ENCODE measurements around the gene CTAG2. TPM values are rescaled to one million over a fixed set of nuclear protein-coding genes. Genes with fewer than 3 reads are reported as not detected.
"Not testable (repeated sequence)": the region's sequence is repeated elsewhere in the genome, so short reads cannot be mapped to it uniquely, and the experiment has no call there.

The CTAG2 gene
- total RNA-seq: not detected
- long read RNA-seq: 0 reads

- DNase-seq (ENCODE audit: low spot score); intact Hi-C loops (cut with DNase I): not testable (repeated sequence)
Measured at GRCh38 chrX:154653413-154653812, at the start of gene CTAG2. Gene CTAG2, minus strand, starts transcription at chrX:154653579. Its CDS starts 64 bp downstream, at chrX:154653515.

- no peak for DNase-seq (ENCODE audit: low spot score)
- intact Hi-C loops (cut with DNase I): no loop called here
Measured at GRCh38 chrX:154698630-154699248, 45.4 kb upstream of the CTAG2 start.

- intact Hi-C loops (cut with DNase I): no loop called here
- DNase-seq (ENCODE audit: low spot score): no peak
Measured at GRCh38 chrX:154696676-154697045, 43.3 kb upstream of the CTAG2 start.

GRCh38 chrX:154695911-154696675, 42.7 kb upstream of the CTAG2 start:
- DNase-seq (ENCODE audit: low spot score): no peak
- intact Hi-C loops (cut with DNase I): no loop called here

- intact Hi-C loops (cut with DNase I): no loop called here
- no peak for DNase-seq (ENCODE audit: low spot score)
Measured at GRCh38 chrX:154693394-154693793, 40.0 kb upstream of the CTAG2 start.

- DNase-seq (ENCODE audit: low spot score); intact Hi-C loops (cut with DNase I): not testable (repeated sequence)
Measured at GRCh38 chrX:154690438-154690837, 37.1 kb upstream of the CTAG2 start.

GRCh38 chrX:154672084-154672483, 18.7 kb upstream of the CTAG2 start:
- intact Hi-C loops (cut with DNase I); DNase-seq (ENCODE audit: low spot score): not testable (repeated sequence)

- DNase-seq (ENCODE audit: low spot score); intact Hi-C loops (cut with DNase I): not testable (repeated sequence)
Measured at GRCh38 chrX:154670848-154671247, 17.5 kb upstream of the CTAG2 start.

- no peak for DNase-seq (ENCODE audit: low spot score)
- intact Hi-C loops (cut with DNase I): no loop called here
Measured at GRCh38 chrX:154661899-154662298, 8.5 kb upstream of the CTAG2 start.

GRCh38 chrX:154661170-154661569, 7.8 kb upstream of the CTAG2 start:
- DNase-seq (ENCODE audit: low spot score): no peak
- intact Hi-C loops (cut with DNase I): no loop called here

GRCh38 chrX:154660541-154660940, 7.2 kb upstream of the CTAG2 start:
- intact Hi-C loops (cut with DNase I): no loop called here
- DNase-seq (ENCODE audit: low spot score): no peak

GRCh38 chrX:154658957-154659356, 5.6 kb upstream of the CTAG2 start:
- intact Hi-C loops (cut with DNase I): no loop called here
- no peak for DNase-seq (ENCODE audit: low spot score)

- DNase-seq (ENCODE audit: low spot score): no peak
- intact Hi-C loops (cut with DNase I): no loop called here
Measured at GRCh38 chrX:154658187-154658586, 4.8 kb upstream of the CTAG2 start.

GRCh38 chrX:154657226-154657805, 3.9 kb upstream of the CTAG2 start:
- no peak for DNase-seq (ENCODE audit: low spot score)
- intact Hi-C loops (cut with DNase I): no loop called here

GRCh38 chrX:154655786-154656185, 2.4 kb upstream of the CTAG2 start:
- intact Hi-C loops (cut with DNase I): no loop called here
- DNase-seq (ENCODE audit: low spot score): no peak

- intact Hi-C loops (cut with DNase I): no loop called here
- DNase-seq (ENCODE audit: low spot score): no peak
Measured at GRCh38 chrX:154655346-154655745, 2.0 kb upstream of the CTAG2 start.

GRCh38 chrX:154654925-154655324, 1.5 kb upstream of the CTAG2 start:
- intact Hi-C loops (cut with DNase I): no loop called here
- DNase-seq (ENCODE audit: low spot score): no peak

- intact Hi-C loops (cut with DNase I): no loop called here
- no peak for DNase-seq (ENCODE audit: low spot score)
Measured at GRCh38 chrX:154654372-154654771, 993 bp upstream of the CTAG2 start.

GRCh38 chrX:154653048-154653401, 354 bp downstream of the CTAG2 start:
- DNase-seq (ENCODE audit: low spot score): no peak

GRCh38 chrX:154652311-154653047, 900 bp downstream of the CTAG2 start:
- no peak for DNase-seq (ENCODE audit: low spot score)
- intact Hi-C loops (cut with DNase I): no loop called here

More at GRCh38 chrX:154653048-154653401, 354 bp downstream of the CTAG2 start:
- intact Hi-C loops (cut with DNase I): no loop called here

GRCh38 chrX:154650221-154650510, 3.2 kb downstream of the CTAG2 start:
- intact Hi-C loops (cut with DNase I): no loop called here
- DNase-seq (ENCODE audit: low spot score): no peak
